ENCODE measurements around the gene ABLIM1.

ABLIM1 gene

DNA sequence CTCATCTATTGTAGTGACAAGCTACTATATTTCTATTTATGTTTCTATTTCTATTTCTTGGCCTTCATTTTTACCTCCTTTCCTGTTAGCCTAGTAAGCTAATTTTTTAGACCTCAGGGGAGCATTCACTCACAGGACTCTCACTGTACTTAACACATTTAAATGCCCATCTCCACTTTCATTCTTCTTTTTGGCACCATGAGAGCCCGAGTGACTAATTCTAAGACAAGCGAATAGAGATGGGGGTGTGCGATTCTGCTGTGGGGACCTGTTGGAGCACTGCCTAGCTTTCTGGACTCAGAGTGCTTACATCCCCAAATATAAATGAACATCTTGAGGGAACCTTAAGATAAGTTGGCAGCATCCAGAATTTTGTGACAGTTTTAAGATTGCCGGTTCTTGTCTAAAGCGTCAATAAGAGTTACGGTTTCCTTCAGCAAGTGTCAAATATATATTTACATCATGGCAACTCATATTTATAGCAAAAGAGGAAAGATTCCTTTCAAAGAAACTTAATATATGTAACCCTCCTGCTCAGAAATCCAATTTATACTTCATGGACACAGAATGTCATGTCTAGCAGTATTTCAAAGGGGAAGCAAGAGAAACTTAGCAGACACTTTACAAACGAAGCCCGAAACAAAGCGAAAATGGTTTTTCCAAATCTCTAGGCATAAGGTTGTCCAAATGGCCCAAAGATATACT is 199.7 kb downstream of the ABLIM1 start:
- DNase-seq (ENCODE audit: low spot score) = no peak

GRCh38 chr10:114453576-114453975 is 204.5 kb downstream of the ABLIM1 start:
- no peak for DNase-seq (ENCODE audit: low spot score)

DNA sequence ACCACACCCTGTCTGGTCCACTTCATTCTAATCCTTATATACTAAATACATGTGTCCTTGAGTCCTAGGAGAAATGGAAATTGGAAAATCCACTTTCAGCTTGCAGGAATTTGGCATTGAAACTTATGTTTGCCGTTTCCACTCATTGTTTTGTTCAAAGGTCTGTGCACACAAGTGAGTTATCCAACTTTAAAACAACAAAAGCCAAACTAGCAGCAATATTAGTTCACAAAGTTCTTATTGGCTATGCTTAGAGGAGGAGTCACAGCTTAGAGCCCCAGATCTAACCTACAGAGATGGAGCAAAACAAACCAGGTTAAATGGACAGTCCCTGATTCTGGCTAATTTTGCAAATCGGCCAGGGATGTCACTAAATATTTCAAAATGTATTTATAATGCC is 209.2 kb downstream of the ABLIM1 start:
- DNase-seq (ENCODE audit: low spot score) = no peak

GRCh38 chr10:114445332-114445731 is 212.7 kb downstream of the ABLIM1 start:
- no peak for DNase-seq (ENCODE audit: low spot score)

- no peak for DNase-seq (ENCODE audit: low spot score)
These were observed 213.3 kb downstream of the ABLIM1 start for GRCh38 chr10:114444819-114445218.

DNA sequence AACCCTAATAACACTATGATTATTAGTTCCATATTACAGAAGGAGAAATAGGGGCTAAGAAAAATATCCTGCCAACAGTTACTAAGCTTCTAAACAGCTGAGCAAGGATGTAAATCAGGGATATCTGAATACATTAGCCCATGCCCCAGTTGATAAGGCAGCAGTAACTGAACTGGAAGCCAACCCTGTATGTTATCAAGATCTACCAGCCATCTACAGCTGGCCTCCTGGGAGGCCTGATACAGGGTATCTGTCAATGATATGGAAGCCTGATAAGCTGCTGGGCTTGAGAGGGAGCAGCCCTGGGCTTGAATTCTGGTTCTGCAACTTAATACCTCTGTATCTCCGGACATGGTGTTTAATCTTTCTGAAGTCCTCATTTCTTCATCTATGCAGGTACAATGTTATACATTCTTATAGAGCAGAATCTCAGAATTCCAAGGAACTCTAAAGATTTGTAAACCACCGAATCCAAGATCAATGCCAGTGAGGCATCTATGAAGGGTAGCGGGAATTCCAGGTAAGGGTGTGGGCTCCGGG is 215.9 kb downstream of the ABLIM1 start:
- DNase-seq (ENCODE audit: low spot score) = no peak

GRCh38 chr10:114441107-114441506 is 217.0 kb downstream of the ABLIM1 start:
- DNase-seq (ENCODE audit: low spot score) = no peak

- no peak for DNase-seq (ENCODE audit: low spot score)
These were observed 220.4 kb downstream of the ABLIM1 start for GRCh38 chr10:114437473-114438292.

- DNase-seq (ENCODE audit: low spot score) = no peak
These were observed 221.1 kb downstream of the ABLIM1 start for GRCh38 chr10:114436941-114437340.

GRCh38 chr10:114432566-114433093 is 225.4 kb downstream of the ABLIM1 start:
- no peak for DNase-seq (ENCODE audit: low spot score)

DNA sequence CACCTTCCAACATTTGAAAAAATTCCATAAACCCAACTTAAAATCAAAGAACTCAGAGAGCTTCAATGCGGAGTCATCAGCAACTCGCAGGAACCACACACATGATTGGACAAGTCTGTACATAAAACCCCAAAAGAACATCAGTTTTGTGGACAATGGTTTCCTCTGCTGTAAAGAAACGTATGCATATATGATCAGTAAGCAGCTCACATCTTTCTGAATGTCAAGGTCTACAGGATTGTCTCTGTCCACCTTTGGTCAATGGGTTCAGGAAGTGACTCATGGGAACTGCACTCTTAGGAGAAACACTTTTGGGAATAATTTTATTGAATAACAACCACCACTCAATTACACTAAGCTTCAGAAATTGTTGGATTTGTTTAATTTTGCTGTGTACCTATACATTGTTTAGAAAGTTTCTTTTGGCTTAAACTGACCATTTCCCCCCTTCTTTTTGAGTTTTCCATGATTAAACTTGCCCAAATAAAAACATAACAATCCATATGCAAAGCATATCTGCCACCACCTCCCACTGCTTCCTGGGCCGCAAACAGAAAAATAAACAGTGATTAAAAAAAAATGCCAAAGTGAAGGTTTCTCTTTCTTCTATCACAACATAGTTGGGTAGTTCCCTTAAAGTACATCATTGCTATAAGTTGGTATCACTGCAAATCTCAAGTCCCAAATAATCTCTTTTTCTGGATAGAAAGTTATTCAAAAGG is 226.5 kb downstream of the ABLIM1 start:
- DNase-seq (ENCODE audit: low spot score) = no peak

GRCh38 chr10:114430688-114431413 is 227.2 kb downstream of the ABLIM1 start:
- DNase-seq (ENCODE audit: low spot score) = no peak

DNA sequence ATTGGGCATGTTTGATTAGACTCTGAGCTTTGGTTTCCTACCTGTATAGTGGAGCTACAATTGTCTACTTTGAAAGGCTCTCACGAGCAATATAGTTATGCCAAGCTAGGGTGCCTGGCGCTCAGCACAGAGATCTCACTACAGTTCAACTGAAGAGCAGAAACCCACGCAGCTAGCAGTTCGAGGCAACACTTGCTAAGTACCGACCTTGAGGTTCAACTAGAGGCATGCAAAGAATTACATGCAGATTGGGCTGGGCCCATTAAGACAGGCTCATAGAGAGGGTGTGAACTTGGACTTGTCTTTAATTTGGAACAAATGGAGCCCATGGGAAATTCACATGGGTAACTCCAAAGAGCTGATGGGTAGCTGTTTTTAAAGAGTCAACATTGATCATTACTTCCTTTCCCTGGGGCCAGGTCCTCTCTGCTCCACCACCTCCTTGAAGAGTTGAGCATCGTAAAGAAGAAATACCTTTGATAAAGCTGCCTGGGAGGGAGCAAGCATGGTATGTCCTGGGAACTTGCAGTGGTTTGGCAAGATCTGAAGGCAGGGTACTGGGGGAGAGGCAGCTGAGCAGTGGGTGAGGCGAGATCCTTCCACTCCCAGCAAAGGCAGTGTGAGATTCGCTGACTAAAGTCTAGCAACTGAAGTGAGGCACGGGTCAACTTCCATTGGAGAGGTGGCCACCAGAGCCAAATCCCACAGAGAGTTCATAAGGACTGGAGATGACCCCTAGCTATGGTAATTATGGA is 228.3 kb downstream of the ABLIM1 start:
- DNase-seq (ENCODE audit: low spot score) = no peak

GRCh38 chr10:114427124-114427852 is 230.8 kb downstream of the ABLIM1 start:
- DNase-seq (ENCODE audit: low spot score) = no peak

- DNase-seq (ENCODE audit: low spot score) = no peak
These were observed 231.6 kb downstream of the ABLIM1 start for GRCh38 chr10:114426476-114426875.

DNA sequence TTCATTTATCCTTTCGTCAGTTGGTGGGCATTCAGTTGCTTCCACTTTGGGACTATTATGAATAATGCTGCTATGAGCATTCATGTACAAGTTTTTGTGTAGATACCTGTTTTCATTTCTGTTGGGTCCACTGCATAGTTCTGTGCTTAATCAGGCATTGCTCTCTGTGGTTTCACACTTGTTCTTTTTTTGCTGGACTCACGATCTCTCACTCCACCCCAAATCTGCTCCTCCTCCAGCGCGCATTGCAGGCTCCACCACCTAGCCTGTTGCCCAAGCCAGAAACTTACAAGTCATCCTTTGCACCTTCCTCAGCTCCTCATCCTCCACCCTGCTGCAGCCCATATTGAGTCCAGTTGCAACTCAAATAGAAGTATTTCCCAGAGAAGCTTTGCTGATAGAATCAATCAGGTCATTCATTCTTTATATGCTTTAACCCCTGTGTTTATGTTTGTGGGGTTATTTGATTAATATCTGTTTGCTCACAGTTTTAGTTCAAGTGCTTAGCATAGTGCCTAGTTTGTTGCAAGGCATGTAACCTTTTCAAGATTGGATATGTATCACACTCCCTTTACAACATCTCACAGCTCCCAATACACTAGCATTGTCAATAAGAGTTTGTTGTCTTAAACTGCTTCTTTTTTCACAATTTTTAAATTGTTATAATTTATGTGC is 237.1 kb downstream of the ABLIM1 start:
- DNase-seq (ENCODE audit: low spot score) = no peak

- no peak for DNase-seq (ENCODE audit: low spot score)
These were observed 240.0 kb downstream of the ABLIM1 start for GRCh38 chr10:114418109-114418508.

GRCh38 chr10:114412907-114413797 is 244.9 kb downstream of the ABLIM1 start:
- no peak for DNase-seq (ENCODE audit: low spot score)
